Measurements from ENCODE around the gene ARID3A. TPM values are rescaled to one million over a fixed set of nuclear protein-coding genes. Genes with fewer than 3 reads are reported as not detected.

Gene ARID3A
- total and polyA plus RNA-seq, 2 of the 13 experiments (the other 11 are each of a cell fraction or from before 2014, with no cell fraction given), result 71.3 to 77.9 TPM

- TF ChIP-seq, protein P1, sequence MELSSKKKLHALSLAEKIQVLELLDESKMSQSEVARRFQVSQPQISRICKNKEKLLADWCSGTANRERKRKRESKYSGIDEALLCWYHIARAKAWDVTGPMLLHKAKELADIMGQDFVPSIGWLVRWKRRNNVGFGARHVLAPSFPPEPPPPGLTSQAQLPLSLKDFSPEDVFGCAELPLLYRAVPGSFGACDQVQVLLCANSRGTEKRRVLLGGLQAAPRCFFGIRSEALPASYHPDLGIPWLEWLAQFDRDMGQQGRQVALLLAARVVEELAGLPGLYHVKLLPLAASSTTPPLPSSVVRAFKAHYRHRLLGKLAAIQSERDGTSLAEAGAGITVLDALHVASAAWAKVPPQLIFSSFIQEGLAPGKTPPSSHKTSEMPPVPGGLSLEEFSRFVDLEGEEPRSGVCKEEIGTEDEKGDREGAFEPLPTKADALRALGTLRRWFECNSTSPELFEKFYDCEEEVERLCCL (CRISPR knock-in tag; IDR thresholded peaks at IDR 0.05; ENCODE audit: borderline replicate concordance), result no peak
- TF ChIP-seq, protein P2, sequence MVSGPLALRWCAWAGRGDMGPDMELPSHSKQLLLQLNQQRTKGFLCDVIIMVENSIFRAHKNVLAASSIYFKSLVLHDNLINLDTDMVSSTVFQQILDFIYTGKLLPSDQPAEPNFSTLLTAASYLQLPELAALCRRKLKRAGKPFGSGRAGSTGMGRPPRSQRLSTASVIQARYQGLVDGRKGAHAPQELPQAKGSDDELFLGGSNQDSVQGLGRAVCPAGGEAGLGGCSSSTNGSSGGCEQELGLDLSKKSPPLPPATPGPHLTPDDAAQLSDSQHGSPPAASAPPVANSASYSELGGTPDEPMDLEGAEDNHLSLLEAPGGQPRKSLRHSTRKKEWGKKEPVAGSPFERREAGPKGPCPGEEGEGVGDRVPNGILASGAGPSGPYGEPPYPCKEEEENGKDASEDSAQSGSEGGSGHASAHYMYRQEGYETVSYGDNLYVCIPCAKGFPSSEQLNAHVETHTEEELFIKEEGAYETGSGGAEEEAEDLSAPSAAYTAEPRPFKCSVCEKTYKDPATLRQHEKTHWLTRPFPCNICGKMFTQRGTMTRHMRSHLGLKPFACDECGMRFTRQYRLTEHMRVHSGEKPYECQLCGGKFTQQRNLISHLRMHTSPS (CRISPR knock-in tag; IDR thresholded peaks at IDR 0.05; ENCODE audit: low read depth), result 0 out of 2 replicates have a peak, but pooled peaks have one; percentile 37
- no peak for TF ChIP-seq ZNF501 (CRISPR knock-in tag; IDR thresholded peaks at IDR 0.05)
- TF ChIP-seq NR1H2 (CRISPR knock-in tag; IDR thresholded peaks at IDR 0.05; ENCODE audit: borderline replicate concordance, low read depth), result no peak
- TF ChIP-seq YEATS4 (CRISPR knock-in tag; IDR thresholded peaks at IDR 0.05; ENCODE audit: borderline replicate concordance), result 0 out of 2 replicates have a peak, but pooled peaks have one; percentile 16
- peak; percentile 15; the same call in 1 of the 2 replicates for TF ChIP-seq ZNF235 (CRISPR knock-in tag; IDR thresholded peaks at IDR 0.05; ENCODE audit: borderline replicate concordance)
- peak; percentile 2; the same call in 1 of the 2 replicates for TF ChIP-seq HES4 (CRISPR knock-in tag; IDR thresholded peaks at IDR 0.05; ENCODE audit: borderline replicate concordance)
- TF ChIP-seq, protein P3, sequence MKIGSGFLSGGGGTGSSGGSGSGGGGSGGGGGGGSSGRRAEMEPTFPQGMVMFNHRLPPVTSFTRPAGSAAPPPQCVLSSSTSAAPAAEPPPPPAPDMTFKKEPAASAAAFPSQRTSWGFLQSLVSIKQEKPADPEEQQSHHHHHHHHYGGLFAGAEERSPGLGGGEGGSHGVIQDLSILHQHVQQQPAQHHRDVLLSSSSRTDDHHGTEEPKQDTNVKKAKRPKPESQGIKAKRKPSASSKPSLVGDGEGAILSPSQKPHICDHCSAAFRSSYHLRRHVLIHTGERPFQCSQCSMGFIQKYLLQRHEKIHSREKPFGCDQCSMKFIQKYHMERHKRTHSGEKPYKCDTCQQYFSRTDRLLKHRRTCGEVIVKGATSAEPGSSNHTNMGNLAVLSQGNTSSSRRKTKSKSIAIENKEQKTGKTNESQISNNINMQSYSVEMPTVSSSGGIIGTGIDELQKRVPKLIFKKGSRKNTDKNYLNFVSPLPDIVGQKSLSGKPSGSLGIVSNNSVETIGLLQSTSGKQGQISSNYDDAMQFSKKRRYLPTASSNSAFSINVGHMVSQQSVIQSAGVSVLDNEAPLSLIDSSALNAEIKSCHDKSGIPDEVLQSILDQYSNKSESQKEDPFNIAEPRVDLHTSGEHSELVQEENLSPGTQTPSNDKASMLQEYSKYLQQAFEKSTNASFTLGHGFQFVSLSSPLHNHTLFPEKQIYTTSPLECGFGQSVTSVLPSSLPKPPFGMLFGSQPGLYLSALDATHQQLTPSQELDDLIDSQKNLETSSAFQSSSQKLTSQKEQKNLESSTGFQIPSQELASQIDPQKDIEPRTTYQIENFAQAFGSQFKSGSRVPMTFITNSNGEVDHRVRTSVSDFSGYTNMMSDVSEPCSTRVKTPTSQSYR (CRISPR knock-in tag; IDR thresholded peaks at IDR 0.05; ENCODE audit: borderline replicate concordance), result no peak
- TF ChIP-seq POLR2A (IDR thresholded peaks at IDR 0.05; ENCODE audit: insufficient read depth in 1 of 2, low read depth in 2 of 2, low read length in 2 of 2), result 0 out of 4 replicates have a peak, but pooled peaks of 1 of the 2 experiments have one; percentile 28
- TF ChIP-seq ZFP36L1 (CRISPR knock-in tag; IDR thresholded peaks at IDR 0.05), result 0 out of 2 replicates have a peak, but pooled peaks have one; percentile 26
- no peak for TF ChIP-seq HNRNPH1 (optimal IDR thresholded peaks at IDR 0.05; ENCODE audit: low read depth, low read length)
- 0 out of 2 replicates have a peak, but pooled peaks have one; percentile 60 for TF ChIP-seq ZNF460 (CRISPR knock-in tag; IDR thresholded peaks at IDR 0.05; ENCODE audit: borderline replicate concordance)
- peak; percentile 65 for TF ChIP-seq TMF1 (CRISPR knock-in tag; IDR thresholded peaks at IDR 0.05; ENCODE audit: low read depth)
- TF ChIP-seq, protein P4, sequence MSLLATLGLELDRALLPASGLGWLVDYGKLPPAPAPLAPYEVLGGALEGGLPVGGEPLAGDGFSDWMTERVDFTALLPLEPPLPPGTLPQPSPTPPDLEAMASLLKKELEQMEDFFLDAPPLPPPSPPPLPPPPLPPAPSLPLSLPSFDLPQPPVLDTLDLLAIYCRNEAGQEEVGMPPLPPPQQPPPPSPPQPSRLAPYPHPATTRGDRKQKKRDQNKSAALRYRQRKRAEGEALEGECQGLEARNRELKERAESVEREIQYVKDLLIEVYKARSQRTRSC (CRISPR knock-in tag; IDR thresholded peaks at IDR 0.05; ENCODE audit: low read depth), result no peak
- no peak for TF ChIP-seq NBN (conservative IDR thresholded peaks at IDR 0.05)
- TF ChIP-seq ZNF777 (CRISPR knock-in tag; IDR thresholded peaks at IDR 0.05), result no peak
- no peak for TF ChIP-seq ATRX (CRISPR knock-in tag; IDR thresholded peaks at IDR 0.05; ENCODE audit: borderline replicate concordance)
- TF ChIP-seq MIXL1 (CRISPR knock-in tag; IDR thresholded peaks at IDR 0.05), result no peak
- no peak for TF ChIP-seq MBD4 (IDR thresholded peaks at IDR 0.05; ENCODE audit: borderline replicate concordance, low read length)
- TF ChIP-seq TCF7 (IDR thresholded peaks at IDR 0.05; ENCODE audit: low read depth), result no peak
- peak; percentile 42 for TF ChIP-seq IKZF4 (CRISPR knock-in tag; IDR thresholded peaks at IDR 0.05; ENCODE audit: borderline replicate concordance, low read depth, not compliant biosample characterization)
- TF ChIP-seq TAF15 (IDR thresholded peaks at IDR 0.05; ENCODE audit: low read depth, low read length, poor library complexity, severe bottlenecking), result peak; percentile 31
- TF ChIP-seq AKAP8 (CRISPR knock-in tag; IDR thresholded peaks at IDR 0.05), result 0 out of 2 replicates have a peak, but pooled peaks have one; percentile 81
- TF ChIP-seq HIVEP1 (CRISPR knock-in tag; IDR thresholded peaks at IDR 0.05), result peak; percentile 46; the same call in 1 of the 2 replicates
- TF ChIP-seq NFE2L1 (CRISPR knock-in tag; IDR thresholded peaks at IDR 0.05; ENCODE audit: borderline replicate concordance), result no peak
These were observed 1.2 kb upstream of the ARID3A start (continued) for GRCh38 chr19:924553-925086.

Measured in HepG2 (cell line).